Activated naive CD8-positive, alpha-beta T cell treated with anti-CD3 and anti-CD28 coated beads for 36 hours (primary cell): ENCODE results near the gene HEBP2. TPM values are rescaled to one million over a fixed set of nuclear protein-coding genes. Genes with fewer than 3 reads are reported as not detected.
A peak's percentile ranks its signal among the peaks of the same experiment; 100 is the strongest.

Experiments used
- DNase-seq: peaks from one replicate; pipeline ENCODE4 v3.0.0; 2021
- H3K27ac Mint-ChIP-seq: one replicate; pipeline ENCODE4 v1.8.0; 2022; ENCODE audit warnings: mild to moderate bottlenecking, moderate library complexity, mixed read lengths
- H3K27me3 Mint-ChIP-seq: one replicate; pipeline ENCODE4 v1.8.0; 2022; ENCODE audit warnings: mild to moderate bottlenecking, mixed read lengths
- H3K36me3 Mint-ChIP-seq: one replicate; pipeline ENCODE4 v1.8.0; 2021; ENCODE audit warnings: mild to moderate bottlenecking, mixed read lengths
- H3K4me1 Mint-ChIP-seq: one replicate; pipeline ENCODE4 v1.8.0; 2021; ENCODE audit warnings: mixed read lengths
- H3K4me3 Mint-ChIP-seq: one replicate; pipeline ENCODE4 v1.8.0; 2022; ENCODE audit warnings: mild to moderate bottlenecking, moderate library complexity, mixed read lengths
- H3K9me3 Mint-ChIP-seq: one replicate; pipeline ENCODE4 v1.8.0; 2022; ENCODE audit warnings: mixed read lengths
- total RNA-seq, 2 experiments: library from RNA; stranded (reverse); gene quantifications; one replicate each; pipeline ENCODE4 v1.2.3, GENCODE V29; 2021

The HEBP2 gene
- total RNA-seq, 2 experiments from 2014 or later = 27.4 to 28.0 TPM

DNA sequence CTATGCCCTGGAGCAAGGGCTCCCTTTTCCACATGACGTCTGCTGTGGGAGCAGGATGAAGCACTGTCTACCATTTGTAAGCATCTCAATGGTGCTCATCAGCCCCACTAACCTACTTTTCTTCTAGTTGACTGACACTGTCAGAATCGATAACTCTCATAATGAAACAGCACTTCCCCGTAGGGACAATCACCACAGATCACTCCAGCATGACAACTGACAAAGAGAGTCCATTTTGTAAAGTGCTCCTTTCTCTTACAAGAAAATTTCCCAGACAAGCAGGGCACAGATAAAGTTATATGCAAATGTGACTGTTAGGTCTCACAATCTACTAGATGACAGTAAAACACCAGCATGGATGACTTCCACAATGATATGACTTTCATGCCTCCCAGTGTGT is 46.4 kb downstream of the HEBP2 start:
- no peaks in the 10 kb centered on the region for H3K36me3 Mint-ChIP-seq
- peaks cover 7% of the 10 kb centered on the region for H3K4me1 Mint-ChIP-seq
- no peaks in the 10 kb centered on the region for H3K9me3 Mint-ChIP-seq
- no peaks in the 10 kb centered on the region for H3K27me3 Mint-ChIP-seq
- no peak overlapping the region for H3K4me3 Mint-ChIP-seq
- H3K27ac Mint-ChIP-seq = no peak overlapping the region
- DNase-seq = no peak

DNA sequence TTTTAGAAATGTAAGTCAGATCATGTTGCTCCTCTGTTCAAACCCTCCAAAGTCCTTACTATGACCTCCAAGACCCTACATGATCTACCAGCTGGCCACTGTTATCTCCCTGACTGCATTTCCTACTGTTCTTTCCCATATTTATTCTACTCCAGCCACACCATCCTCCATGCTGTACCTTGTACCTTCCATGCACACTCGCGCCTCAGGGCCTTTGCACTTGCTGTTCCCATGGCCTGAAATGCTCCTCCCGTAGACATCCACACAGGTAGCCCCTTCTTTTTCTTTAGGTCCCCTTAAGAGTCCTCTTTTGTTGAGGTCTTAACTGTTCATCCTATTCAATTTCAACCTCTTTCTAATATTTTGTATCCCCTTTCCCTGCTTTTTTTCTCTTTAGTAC is 47.0 kb downstream of the HEBP2 start:
- DNase-seq = no peak
- peaks cover 13% of the 10 kb centered on the region for H3K4me1 Mint-ChIP-seq
- H3K27ac Mint-ChIP-seq = no peak overlapping the region
- H3K4me3 Mint-ChIP-seq = no peak overlapping the region
- no peaks in the 10 kb centered on the region for H3K9me3 Mint-ChIP-seq
- no peaks in the 10 kb centered on the region for H3K36me3 Mint-ChIP-seq
- no peaks in the 10 kb centered on the region for H3K27me3 Mint-ChIP-seq

DNA sequence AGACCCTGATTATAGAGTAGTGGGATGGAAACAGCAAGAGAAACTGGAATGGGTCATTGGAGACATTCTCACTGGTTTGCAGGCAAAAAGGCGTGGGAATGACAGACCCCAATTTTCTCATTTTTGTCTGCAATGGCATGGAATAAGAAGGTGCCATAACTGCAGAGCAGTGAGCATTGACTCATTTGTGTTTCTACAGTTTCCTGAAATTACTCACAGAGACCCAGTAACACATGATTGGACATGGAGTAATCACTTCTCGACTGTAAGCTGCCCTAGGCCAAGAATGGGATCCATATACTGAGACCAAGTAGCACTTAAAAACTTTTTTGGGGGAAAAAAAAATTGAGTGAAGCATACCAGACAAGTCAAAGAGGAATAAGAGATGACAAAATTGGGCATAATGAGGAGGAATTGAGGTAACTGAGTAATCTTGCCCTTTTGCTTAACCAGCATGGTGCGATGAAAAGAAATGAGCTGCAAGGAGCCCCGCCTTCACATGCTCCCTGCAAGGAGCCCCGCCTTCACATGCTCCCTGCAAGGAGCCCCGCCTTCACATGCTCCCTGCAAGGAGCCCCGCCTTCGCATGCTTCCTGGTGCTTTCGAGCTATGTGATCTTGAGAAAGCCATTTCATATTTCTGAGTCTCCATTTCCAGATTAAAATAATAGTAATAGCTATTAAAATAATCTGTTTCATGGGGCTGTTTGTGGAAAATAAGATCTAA is 51.1 kb downstream of the HEBP2 start:
- peak overlapping the region; percentile 93 for H3K27ac Mint-ChIP-seq
- H3K4me3 Mint-ChIP-seq = peak overlapping the region; percentile 50
- H3K4me1 Mint-ChIP-seq = peaks cover 20% of the 10 kb centered on the region
- peak; percentile 51 for DNase-seq
- no peaks in the 10 kb centered on the region for H3K36me3 Mint-ChIP-seq
- H3K27me3 Mint-ChIP-seq = no peaks in the 10 kb centered on the region
- peaks cover 1% of the 10 kb centered on the region for H3K9me3 Mint-ChIP-seq

DNA sequence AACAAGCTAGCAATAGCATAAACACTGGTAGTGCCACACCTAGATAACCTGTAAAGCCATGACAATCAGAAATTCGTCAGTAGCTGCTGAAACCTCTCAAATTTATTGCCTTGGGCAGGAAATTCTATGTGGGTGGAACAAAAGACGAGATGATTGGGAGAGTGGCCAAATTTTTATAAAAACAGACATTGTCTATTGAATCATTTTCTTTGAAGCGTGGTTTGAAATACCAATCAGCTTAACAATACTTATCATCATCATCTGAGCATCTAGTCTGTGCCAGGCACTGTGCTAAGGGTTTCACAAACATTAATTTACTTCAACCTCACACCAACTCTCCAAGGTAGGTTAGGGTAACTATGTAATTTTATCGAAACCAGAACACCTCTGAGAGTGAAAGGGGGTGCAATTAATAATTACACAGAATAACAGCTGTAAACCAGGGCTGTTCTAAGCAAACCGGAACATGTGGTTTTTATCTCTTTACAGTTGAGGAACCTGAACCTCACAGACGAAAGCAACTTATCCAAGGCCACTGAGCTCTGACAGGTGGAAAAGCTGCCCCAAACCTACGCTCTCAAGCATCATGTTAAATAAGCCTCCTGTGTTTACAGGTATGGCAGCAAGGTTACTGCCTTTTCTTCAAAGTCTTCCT is 51.9 kb downstream of the HEBP2 start:
- H3K4me1 Mint-ChIP-seq = peaks cover 20% of the 10 kb centered on the region
- no peaks in the 10 kb centered on the region for H3K27me3 Mint-ChIP-seq
- H3K27ac Mint-ChIP-seq = peak overlapping the region; percentile 93
- no peaks in the 10 kb centered on the region for H3K36me3 Mint-ChIP-seq
- H3K4me3 Mint-ChIP-seq = peak overlapping the region; percentile 50
- DNase-seq = peak; percentile 32
- H3K9me3 Mint-ChIP-seq = peaks cover 1% of the 10 kb centered on the region

DNA sequence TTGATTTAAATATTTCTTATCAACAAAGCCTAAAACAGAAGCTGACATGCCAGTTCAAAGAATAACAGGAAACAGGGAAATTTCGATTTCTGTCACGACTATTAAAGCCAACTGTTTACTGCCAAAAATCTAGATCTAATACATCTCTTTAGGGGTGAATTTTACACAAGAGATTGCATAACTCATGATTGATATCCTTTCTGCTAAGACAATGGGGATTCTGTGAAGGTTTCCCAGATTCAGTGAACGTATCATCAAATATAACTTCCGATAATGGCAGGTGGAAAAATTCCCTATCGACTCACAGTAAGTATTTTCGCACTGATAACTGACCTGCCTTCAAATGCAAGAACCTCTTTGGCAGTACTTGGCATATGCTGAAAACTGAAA is 52.4 kb downstream of the HEBP2 start:
- H3K36me3 Mint-ChIP-seq = no peaks in the 10 kb centered on the region
- H3K4me3 Mint-ChIP-seq = peak overlapping the region; percentile 50
- H3K4me1 Mint-ChIP-seq = peaks cover 20% of the 10 kb centered on the region
- no peak for DNase-seq
- H3K27ac Mint-ChIP-seq = peak overlapping the region; percentile 93
- H3K9me3 Mint-ChIP-seq = peaks cover 1% of the 10 kb centered on the region
- no peaks in the 10 kb centered on the region for H3K27me3 Mint-ChIP-seq

DNA sequence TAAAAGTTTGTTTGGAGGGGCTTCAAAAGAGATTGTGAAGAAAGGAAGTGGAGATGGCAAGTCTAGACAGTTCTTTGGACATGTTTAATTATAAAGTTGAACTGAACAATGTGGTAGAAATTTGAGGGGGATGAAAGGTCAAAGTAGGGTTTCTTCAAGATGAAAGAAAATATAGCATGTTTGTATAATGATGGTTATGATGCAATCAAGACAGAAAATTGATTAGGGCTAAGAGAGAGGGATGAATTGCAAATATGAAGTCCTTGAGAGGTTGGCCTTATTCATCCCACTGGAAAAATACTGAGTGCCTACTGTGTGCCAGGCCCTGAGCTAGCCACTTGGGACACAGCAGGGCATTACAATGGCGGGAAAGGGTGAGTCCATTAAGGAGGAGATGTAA is 57.6 kb downstream of the HEBP2 start:
- Mint-ChIP-seq H3K27ac (no peak overlapping the region), H3K4me1 (peaks cover 2% of the 10 kb centered on the region), H3K4me3 (no peak overlapping the region), H3K27me3 (no peaks in the 10 kb centered on the region), H3K9me3 (peaks cover 1% of the 10 kb centered on the region), H3K36me3 (no peaks in the 10 kb centered on the region)
- DNase-seq = no peak

DNA sequence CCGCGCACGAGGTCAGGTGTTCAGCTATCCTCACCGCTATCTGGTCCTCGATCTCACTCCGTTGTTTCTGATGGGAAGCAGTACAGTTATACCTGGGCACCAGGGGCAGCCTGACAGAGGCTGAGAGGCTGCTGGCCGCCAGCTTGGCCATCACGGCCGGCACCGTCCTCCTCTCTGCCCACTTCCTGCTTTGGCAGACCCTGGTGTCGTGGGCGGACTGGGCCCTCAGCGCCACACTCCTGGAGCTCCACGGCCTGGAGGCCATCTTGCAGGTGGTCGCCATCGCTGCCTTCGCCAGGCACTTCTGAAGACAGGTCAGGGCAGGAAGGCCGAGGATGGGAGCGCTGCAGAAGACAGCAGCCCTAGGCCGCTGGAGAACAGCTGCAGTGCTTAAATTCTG is 60.1 kb downstream of the HEBP2 start:
- H3K27me3 Mint-ChIP-seq = no peaks in the 10 kb centered on the region
- H3K4me1 Mint-ChIP-seq = no peaks in the 10 kb centered on the region
- no peak overlapping the region for H3K27ac Mint-ChIP-seq
- H3K9me3 Mint-ChIP-seq = no peaks in the 10 kb centered on the region
- H3K4me3 Mint-ChIP-seq = no peak overlapping the region
- no peak for DNase-seq
- H3K36me3 Mint-ChIP-seq = no peaks in the 10 kb centered on the region

DNA sequence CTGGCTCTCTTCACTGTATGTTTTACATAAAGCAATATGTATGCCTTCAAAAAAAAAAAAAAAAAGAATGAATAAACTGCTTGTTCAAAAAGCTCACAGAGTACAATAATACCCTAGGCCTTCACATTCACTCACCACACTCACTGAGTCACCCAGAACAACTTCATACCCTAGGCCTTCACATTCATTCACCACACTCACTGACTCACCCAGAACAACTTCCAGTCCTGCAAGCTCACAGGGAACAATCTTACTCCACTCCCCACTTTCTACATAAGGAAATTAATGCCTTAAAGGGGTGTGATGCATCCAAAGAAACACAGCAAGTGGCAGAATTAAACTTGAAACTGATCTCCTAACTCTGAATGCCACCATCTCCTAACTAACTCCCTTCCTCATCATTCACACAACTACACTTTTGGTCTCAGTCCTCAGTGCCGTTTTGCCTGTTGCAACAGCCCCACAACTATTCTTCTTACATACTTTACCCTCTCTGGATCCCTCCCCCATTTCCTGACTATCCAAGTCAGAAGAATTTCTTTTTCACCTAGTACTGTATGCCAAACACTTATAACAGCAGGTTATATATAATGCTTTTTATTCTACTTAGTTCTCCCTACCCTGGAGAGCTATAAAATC is 61.1 kb downstream of the HEBP2 start:
- no peak for DNase-seq
- Mint-ChIP-seq H3K27ac (no peak overlapping the region), H3K27me3 (no peaks in the 10 kb centered on the region)

DNA sequence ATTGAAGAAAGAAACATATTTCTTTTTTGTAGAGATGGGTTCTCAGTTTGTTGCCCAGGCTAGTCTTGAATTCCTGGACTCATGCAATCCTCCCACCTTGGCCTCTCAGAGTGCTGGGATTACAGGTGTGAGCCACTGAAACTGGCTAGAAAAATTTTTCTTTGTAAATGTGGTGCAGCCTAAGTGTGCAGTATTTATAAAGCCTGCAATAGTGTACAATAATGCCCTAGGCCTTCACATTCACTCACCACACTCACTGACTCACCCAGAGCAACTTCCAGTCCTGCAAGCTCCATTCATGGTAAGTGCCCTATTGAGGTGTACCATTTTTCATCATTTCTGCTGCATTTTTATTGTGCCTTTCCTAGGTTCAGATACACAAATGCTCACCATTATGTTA is 63.9 kb downstream of the HEBP2 start:
- Mint-ChIP-seq H3K36me3 (no peaks in the 10 kb centered on the region), H3K27me3 (no peaks in the 10 kb centered on the region), H3K9me3 (no peaks in the 10 kb centered on the region), H3K27ac (no peak overlapping the region), H3K4me1 (no peaks in the 10 kb centered on the region), H3K4me3 (no peak overlapping the region)
- DNase-seq = no peak

More for the DNA sequence above, 61.1 kb downstream of the HEBP2 start:
- no peaks in the 10 kb centered on the region for H3K36me3 Mint-ChIP-seq
- no peaks in the 10 kb centered on the region for H3K9me3 Mint-ChIP-seq
- no peaks in the 10 kb centered on the region for H3K4me1 Mint-ChIP-seq
- no peak overlapping the region for H3K4me3 Mint-ChIP-seq

DNA sequence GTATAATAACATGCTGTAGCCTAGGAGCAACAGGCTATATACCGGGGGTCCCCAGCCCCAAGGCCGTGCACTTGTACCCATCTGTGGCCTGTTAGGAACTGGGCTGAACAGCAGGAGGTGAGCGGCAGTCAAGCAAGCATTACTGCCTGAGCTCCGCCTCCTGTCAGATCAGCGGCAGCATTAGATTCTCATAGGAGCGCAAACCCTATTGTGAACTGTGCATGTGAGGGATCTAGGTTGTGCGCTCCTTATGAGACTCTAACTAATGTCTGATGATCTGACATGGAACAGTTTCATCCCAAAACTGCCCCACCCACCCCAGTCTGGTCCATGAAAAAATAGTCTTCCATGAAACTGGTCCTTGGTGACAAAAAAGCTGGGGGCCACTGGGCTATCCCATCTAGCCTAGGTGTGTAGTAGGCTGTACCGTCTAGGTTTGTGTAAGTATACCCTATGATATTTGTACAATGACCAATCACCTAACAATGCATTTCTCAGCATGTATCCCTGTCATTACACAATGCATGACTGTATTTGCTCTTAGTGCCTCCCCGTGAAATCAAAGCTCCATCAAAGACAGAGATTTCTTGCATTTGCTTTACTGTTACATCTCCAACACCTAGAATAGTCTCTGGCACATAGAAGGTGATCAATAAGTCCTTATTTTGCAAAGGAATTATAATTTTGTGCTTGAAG is 64.4 kb downstream of the HEBP2 start:
- Mint-ChIP-seq H3K4me3 (no peak overlapping the region), H3K9me3 (no peaks in the 10 kb centered on the region), H3K27ac (no peak overlapping the region), H3K27me3 (no peaks in the 10 kb centered on the region), H3K36me3 (no peaks in the 10 kb centered on the region), H3K4me1 (no peaks in the 10 kb centered on the region)
- no peak for DNase-seq

Other genes starting within 250 kb of the HEBP2 start
- 1 to 10 TPM; 1.6 to 1.7 TPM for gene ARFGEF3, start 242.3 kb upstream of the HEBP2 start, total RNA-seq
- gene PBOV1, start 185.7 kb upstream of the HEBP2 start, total RNA-seq = not detected
- not detected for gene SMIM28, start 26.3 kb upstream of the HEBP2 start, total RNA-seq
- under 1 TPM; 0.68 to 0.76 TPM for gene NHSL1, start 95.3 kb downstream of the HEBP2 start, total RNA-seq